IgD-negative memory B cell (primary cell): ENCODE data around the gene PICALM. TPM values are rescaled to one million over a fixed set of nuclear protein-coding genes. Genes with fewer than 3 reads are reported as not detected.
"Not testable (repeated sequence)": the region's sequence is repeated elsewhere in the genome, so short reads cannot be mapped to it uniquely, and the experiment has no call there.

Experiments used
- H3K27ac Mint-ChIP-seq, 3 donors: one replicate each; pipeline ENCODE4 v1.8.0; 2020 to 2022; ENCODE audit warnings: mild to moderate bottlenecking in 3 of 3, mixed read lengths in 3 of 3, moderate library complexity in 1 of 3
- H3K27me3 Mint-ChIP-seq: one replicate; pipeline ENCODE4 v1.8.0; 2021; ENCODE audit warnings: mixed read lengths
- H3K36me3 Mint-ChIP-seq: one replicate; pipeline ENCODE4 v1.8.0; 2020; ENCODE audit warnings: mild to moderate bottlenecking, mixed read lengths
- H3K4me1 Mint-ChIP-seq, 3 donors: one replicate each; pipeline ENCODE4 v1.8.0; 2020 to 2022; ENCODE audit warnings: mixed read lengths in 3 of 3, mild to moderate bottlenecking in 1 of 3
- H3K4me3 Mint-ChIP-seq, 4 donors: one replicate each; pipeline ENCODE4 v1.8.0; 2020 to 2022; ENCODE audit warnings: mild to moderate bottlenecking in 4 of 4, mixed read lengths in 4 of 4, moderate library complexity in 3 of 4
- H3K9me3 Mint-ChIP-seq, 3 donors: one replicate each; pipeline ENCODE4 v1.8.0; 2020 to 2021; ENCODE audit warnings: mixed read lengths in 3 of 3, mild to moderate bottlenecking in 1 of 3
- polyA plus RNA-seq: library from polyadenylated mRNA; unstranded; fragments of 300-500 nt; fragmentation: Illumina TruSeq; gene quantifications from one replicate; pipeline ENCODE4 v1.2.3, GENCODE V29; 2021

PICALM gene
- polyA plus RNA-seq, 1 donor from 2014 or later: 15.2 TPM

DNA sequence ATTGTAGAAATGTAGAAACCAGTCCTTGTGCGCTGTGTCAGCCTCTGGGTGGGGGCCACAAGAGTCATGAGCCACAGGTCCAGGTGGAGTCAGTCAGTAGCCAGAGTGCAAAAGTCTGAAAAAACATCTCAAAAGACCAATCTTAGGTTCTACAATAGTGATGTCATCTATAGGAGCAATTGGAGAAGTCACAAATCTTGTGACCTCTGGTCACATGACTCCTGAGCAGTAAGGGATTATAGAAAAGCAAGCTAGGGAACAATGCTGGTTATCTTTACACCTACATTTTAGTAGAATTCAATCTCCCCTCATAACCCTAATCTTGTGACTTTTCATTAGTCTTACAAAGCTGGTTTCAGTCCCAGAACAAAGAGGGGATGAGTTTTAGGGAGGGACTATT lies 131.0 kb downstream of the PICALM start:
- Mint-ChIP-seq H3K4me3 (no peak overlapping the region), H3K27ac (no peak overlapping the region), H3K4me1 (no peaks in the 10 kb centered on the region), H3K27me3 (no peaks in the 10 kb centered on the region), H3K36me3 (peaks cover 2% of the 10 kb centered on the region), H3K9me3 (peaks cover 0 to 5% (median 4%) of the 10 kb centered on the region in 3 donors)

DNA sequence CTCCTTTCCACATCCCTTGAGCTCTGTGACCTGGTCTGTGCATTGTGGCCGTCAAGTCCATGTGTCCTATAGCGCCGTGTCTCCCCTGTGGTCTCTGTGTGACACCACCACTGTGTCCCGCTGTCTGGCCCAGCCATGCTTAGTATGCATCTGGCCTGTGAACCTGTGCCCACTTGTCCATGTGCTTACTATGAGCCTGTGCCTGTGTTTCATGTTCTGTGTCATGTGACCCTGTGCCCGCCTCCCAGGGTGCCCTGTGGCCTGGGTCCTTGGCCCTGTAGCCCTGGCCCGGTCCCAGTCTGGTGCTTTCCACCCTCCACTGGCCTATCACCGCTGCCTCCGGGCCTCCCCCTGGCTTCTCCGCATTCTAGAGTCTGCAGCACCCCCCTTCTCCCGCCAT lies 133.1 kb downstream of the PICALM start:
- Mint-ChIP-seq H3K4me1 (no peaks in the 10 kb centered on the region), H3K27ac (no peak overlapping the region), H3K9me3 (peaks cover 0 to 5% (median 5%) of the 10 kb centered on the region in 3 donors), H3K4me3 (no peak overlapping the region), H3K36me3 (peaks cover 2% of the 10 kb centered on the region), H3K27me3 (peaks cover 3% of the 10 kb centered on the region)

DNA sequence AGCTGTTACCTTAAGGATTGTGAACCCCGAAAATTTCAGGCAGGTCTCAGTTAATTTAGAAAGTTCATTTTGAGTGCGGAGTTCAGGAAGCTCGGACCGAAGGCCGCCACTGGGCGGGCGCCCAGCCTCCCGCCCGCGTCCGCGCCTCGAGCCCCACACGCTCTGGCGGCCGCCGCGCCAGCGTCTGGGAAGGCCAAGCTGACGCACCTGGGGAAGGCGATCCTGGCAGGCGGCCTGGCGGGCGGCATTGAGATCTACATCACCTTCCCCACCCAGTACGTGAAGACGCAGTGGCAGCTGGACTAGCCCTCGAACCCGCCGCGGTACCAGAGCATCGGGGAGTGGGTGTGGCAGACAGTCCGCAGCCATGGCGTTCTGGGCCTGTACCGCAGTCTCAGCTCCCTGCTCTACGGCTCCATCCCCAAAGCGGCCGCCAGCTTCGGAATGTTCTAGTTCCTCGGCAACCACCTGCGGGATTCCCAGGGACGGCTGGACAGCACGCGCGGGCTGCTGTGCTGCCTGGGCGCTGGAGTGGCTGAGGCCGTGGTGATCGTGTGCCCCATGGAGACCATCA lies 134.2 kb downstream of the PICALM start:
- Mint-ChIP-seq H3K4me3 (no peak overlapping the region), H3K4me1 (no peaks in the 10 kb centered on the region), H3K36me3 (peaks cover 4% of the 10 kb centered on the region), H3K9me3 (peaks cover 0 to 9% (median 6%) of the 10 kb centered on the region in 3 donors), H3K27ac (no peak overlapping the region), H3K27me3 (peaks cover 4% of the 10 kb centered on the region)

DNA sequence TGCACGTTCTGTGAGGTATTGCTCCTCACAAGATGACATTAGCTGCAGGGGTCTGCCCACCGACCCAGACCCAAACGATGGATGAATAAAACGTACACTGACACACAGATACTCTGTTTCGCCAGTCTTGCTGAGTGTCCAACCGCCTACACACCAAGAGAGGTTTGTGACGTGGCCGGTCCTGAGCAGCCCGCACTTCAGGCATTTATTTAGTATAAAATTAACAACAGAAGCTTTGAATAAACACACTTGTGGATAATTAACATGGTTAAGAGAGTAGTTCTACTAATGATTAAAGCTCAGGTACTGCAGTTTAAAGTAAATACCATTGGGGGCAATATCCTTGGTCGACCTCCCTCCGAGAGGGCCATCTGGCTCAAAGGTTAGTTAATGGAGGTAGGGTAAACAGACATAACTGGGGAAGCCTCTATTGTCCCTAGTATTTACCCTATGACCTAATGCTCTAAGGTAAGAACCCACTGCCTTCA lies 138.0 kb downstream of the PICALM start:
- Mint-ChIP-seq H3K4me1 (no peaks in the 10 kb centered on the region), H3K36me3 (peaks cover 4% of the 10 kb centered on the region), H3K9me3 (peaks cover 3 to 5% (median 5%) of the 10 kb centered on the region in 3 donors), H3K27me3 (peaks cover 4% of the 10 kb centered on the region), H3K4me3 (no peak overlapping the region), H3K27ac (no peak overlapping the region)

DNA sequence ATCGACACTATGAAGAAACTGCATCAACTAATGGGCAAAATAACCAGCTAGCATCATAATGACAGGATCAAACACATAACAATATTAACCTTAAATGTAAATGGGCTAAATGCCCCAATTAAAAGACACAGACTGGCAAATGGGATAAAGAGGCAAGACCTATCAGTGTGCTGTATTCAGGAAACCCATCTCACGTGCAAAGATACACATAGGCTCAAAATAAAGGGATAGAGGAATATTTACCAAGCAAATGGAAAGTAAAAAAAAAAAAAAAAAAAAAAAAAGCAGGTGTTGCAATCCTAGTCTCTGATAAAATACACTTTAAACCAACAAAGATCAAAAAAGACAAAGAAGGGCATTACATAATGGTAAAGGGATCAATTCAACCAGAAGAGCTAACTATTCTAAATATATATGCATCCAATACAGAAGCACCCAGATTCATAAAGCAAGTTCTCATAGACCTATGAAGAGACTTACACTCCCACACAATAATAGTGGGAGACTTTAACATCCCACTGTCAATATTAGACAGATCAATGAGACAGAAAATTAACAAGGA lies 142.2 kb downstream of the PICALM start:
- not testable (repeated sequence) for H3K4me1 Mint-ChIP-seq, H3K36me3 Mint-ChIP-seq, H3K27ac Mint-ChIP-seq, H3K9me3 Mint-ChIP-seq, H3K4me3 Mint-ChIP-seq
- H3K27me3 Mint-ChIP-seq: peaks cover 11% of the 10 kb centered on the region

DNA sequence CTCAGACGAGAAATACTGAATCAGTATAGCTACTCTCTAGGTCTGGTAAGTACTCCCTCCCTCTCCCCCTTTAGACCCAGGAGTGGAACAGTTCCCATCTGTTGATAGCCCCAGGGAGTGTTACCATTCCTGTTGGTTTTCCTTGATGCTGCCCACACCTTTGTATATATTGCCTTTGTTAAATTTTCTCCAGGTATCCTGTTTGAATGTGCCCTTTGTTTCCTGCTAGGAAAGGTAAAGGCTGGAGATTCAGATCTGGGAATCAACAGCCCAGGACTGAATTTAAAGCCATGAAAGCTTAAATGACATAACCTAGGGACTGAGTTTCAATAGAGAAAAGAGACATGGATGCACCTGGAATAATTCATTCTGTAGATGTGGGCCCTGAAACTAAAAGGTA lies 145.4 kb downstream of the PICALM start:
- peaks cover 9% of the 10 kb centered on the region for H3K27me3 Mint-ChIP-seq
- no peaks in the 10 kb centered on the region for H3K4me1 Mint-ChIP-seq
- no peak overlapping the region for H3K4me3 Mint-ChIP-seq
- peaks cover 4% of the 10 kb centered on the region for H3K36me3 Mint-ChIP-seq
- no peak overlapping the region for H3K27ac Mint-ChIP-seq
- peaks cover 0 to 7% (median 0%) of the 10 kb centered on the region in 3 donors for H3K9me3 Mint-ChIP-seq

DNA sequence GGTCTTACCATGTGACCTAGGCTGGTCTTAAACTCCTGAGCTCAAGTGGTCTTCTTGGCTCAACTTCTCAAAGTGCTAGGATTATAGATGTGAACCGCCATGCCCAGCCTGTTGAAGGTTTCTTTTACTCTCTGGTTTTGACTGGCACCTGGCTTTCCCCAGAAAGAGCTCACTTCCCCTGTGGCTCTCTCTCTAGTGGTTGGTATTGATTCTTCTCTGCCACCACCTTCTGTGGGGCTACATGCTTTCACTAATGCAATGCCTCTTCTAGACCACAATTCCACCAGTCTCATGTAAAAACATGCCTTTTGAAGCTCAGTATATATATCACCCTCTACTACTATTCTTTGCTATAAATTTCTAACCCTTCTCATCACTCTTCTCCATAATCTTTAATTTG lies 146.5 kb downstream of the PICALM start:
- no peak overlapping the region for H3K27ac Mint-ChIP-seq
- H3K27me3 Mint-ChIP-seq: peaks cover 9% of the 10 kb centered on the region
- peaks cover 4% of the 10 kb centered on the region for H3K36me3 Mint-ChIP-seq
- H3K4me1 Mint-ChIP-seq: no peaks in the 10 kb centered on the region
- H3K9me3 Mint-ChIP-seq: peaks cover 0 to 7% (median 0%) of the 10 kb centered on the region in 3 donors
- no peak overlapping the region for H3K4me3 Mint-ChIP-seq

DNA sequence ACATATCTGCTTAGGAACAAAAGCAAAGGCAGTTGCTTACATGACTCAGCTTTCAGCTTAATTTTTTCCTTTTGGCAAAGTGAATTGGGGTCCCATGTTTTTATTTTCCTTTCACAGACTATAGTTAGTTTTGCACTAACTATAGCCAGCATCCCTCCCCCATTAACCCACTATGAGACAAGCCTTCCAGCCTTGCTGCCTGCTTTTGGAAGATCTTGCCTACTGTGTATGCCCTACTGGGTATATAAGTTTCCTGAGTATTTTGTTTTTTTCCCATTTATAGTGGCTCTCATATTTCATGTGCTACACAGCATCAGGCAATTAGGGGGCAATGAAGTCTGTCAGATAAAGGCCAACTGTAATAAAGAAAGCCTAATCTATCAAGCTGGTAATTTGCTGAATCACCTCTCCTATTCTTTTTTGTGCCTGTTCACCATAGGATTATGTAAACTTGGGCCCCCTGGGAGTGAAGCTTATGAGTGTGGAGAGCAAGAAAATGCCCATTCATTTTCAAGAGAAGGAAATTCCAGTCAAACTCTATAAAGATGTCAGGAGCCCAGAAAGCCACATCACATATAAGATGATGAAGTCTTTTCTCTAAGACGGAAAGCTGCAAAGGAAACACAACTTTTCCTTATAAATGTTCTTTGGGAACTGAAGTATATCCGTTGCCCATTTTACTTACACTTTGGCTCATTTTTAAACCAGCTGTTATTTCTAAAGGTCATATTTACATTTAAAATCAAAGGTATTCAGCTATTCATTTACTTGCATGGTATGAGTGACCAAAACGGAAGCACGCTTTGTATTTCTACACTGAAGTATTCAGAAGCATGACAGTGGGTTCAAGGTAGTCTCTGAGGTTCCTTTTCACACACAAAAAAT lies 149.7 kb downstream of the PICALM start:
- Mint-ChIP-seq H3K27ac (no peak overlapping the region), H3K36me3 (no peaks in the 10 kb centered on the region), H3K4me1 (no peaks in the 10 kb centered on the region), H3K27me3 (peaks cover 7% of the 10 kb centered on the region), H3K4me3 (no peak overlapping the region), H3K9me3 (peaks cover 5 to 7% (median 6%) of the 10 kb centered on the region in 3 donors)

DNA sequence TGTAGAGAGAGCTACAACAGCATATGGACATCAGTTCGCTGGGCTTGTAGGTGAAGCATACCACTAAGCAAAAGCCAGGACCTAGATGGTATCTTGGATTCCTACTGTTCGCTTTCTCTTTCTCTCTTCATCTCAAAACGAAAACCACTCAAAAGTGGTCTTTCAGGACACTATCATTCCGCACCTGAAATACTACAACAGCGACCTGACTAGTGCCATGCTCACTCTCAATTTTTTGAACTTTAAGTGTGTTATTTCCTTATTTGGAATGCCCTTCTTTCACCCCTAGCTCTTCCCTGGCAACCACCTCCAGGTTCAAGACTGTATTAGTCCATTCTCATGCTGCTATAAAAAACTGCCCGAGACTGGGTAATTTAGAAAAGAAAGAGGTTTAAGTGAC lies 154.5 kb downstream of the PICALM start:
- Mint-ChIP-seq H3K27ac (no peak overlapping the region), H3K9me3 (peaks cover 0 to 6% (median 5%) of the 10 kb centered on the region in 3 donors), H3K4me3 (no peak overlapping the region), H3K4me1 (no peaks in the 10 kb centered on the region), H3K27me3 (peaks cover 2% of the 10 kb centered on the region), H3K36me3 (no peaks in the 10 kb centered on the region)

DNA sequence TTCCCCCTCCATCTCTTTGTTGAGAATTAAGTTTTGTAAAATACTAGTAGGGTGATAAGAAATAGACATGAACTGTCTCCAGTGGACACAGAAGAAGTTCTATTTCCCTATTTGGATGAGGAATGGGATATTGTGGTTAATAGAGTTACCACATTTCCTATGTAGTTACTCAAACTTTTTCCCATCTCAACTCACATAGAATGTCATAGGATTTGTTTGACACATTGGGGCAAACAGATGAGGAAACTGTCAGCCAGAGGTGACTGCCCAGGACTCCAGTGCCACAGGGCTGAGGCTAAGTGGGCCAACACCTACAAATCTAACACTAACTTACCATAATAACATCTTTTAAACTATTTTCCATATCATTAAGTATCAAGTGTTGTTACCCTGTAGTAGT lies 155.4 kb downstream of the PICALM start:
- Mint-ChIP-seq H3K27me3 (peaks cover 2% of the 10 kb centered on the region), H3K4me3 (no peak overlapping the region), H3K9me3 (peaks cover 0 to 6% (median 5%) of the 10 kb centered on the region in 3 donors), H3K36me3 (no peaks in the 10 kb centered on the region), H3K4me1 (no peaks in the 10 kb centered on the region), H3K27ac (no peak overlapping the region)

DNA sequence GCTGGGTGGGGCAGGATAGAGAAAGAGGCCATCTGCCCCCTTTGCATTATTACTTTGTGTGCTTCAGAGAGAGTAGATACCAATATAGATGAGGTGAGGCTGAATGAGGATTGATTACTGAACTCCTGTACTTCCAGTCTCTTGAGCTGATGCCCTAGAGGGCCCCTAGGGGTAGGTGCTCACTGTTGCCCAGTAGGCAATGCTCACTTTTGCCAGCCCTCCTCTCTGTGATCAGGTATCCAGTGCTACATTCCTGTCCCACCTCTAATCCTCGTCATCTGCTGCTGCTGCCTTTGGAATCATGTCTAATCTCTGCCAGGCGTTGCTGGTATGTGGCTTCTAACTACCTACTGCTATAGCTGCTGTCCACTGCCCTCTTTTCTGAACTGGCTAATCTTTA lies 156.5 kb downstream of the PICALM start:
- H3K4me1 Mint-ChIP-seq: no peaks in the 10 kb centered on the region
- H3K36me3 Mint-ChIP-seq: no peaks in the 10 kb centered on the region
- no peak overlapping the region for H3K4me3 Mint-ChIP-seq
- H3K27me3 Mint-ChIP-seq: peaks cover 2% of the 10 kb centered on the region
- no peak overlapping the region for H3K27ac Mint-ChIP-seq
- peaks cover 0 to 6% (median 5%) of the 10 kb centered on the region in 3 donors for H3K9me3 Mint-ChIP-seq

Other genes with a start within 250 kb of the PICALM start
- gene CCDC83, start 213.7 kb downstream of the PICALM start, polyA plus RNA-seq: 0.14 TPM
- gene EED, start 175.7 kb upstream of the PICALM start, polyA plus RNA-seq: 20.2 TPM
- 75.7 TPM for gene HIKESHI, start 233.2 kb upstream of the PICALM start, polyA plus RNA-seq